ENCODE measurements around the gene GM2A. TPM values are rescaled to one million over a fixed set of nuclear protein-coding genes. Genes with fewer than 3 reads are reported as not detected.

The GM2A gene
- total RNA-seq = 10 to 100 TPM; 23.5 to 26.4 TPM

DNA sequence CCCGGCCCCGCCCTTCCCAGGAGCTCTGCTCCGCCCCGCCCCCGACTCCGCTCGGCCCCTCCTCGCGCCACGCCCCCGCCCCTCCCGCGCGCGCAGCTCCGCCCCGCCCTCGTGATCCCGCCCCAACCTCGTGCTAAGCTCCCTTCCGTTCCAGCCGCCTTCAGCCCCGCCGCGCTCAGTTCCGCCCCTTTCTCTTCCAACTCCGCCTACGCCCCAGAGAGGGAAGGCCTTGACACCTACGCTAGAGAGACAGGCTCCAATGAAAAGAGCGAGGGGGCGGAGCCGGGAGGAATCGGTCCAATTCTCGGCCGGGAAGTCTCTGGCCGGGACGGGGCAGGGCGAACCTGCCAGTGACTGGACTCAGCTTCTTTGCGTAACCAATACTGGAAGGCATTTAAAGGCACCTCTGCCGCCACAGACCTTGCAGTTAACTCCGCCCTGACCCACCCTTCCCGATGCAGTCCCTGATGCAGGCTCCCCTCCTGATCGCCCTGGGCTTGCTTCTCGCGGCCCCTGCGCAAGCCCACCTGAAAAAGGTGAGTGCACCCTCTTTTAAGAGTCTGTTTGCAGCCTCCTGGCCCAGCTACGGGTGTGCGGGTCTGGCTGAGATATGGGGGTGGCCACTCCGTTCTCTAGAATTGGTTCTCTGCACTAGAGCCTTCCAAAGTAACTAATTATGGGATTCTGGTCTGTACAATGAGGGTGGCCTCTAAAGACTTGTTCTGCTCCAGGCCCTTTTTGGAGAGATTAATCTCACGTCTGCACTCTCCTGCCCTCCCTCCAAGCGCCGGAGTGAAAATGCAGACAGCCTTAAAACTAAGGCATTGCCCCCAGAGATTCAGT lies at the start of gene GM2A:
GM2A (plus strand) TSS at position 424 of the 843 bp plus-strand sequence; CDS start at position 456, 32 bp downstream.

GRCh38 chr5:151223447-151224264 lies 29.3 kb upstream of the GM2A start, which contains the start of gene CCDC69:
TSS of gene CCDC69 (minus strand) at chr5:151224092. CDS start at chr5:151223970, 122 bp downstream.

GRCh38 chr5:151303666-151304065 lies 50.7 kb downstream of the GM2A start, which contains the start of gene SLC36A3:
TSS of gene SLC36A3 (minus strand) at chr5:151303766. CDS start at chr5:151303354, 412 bp downstream.

Other genes with a start within 250 kb of the GM2A start
- not detected for gene GPX3, start 232.6 kb upstream of the GM2A start, total RNA-seq
- 100 to 1,000 TPM; 143 to 148 TPM for gene TNIP1, start 172.2 kb upstream of the GM2A start, total RNA-seq
- gene ANXA6, start 95.4 kb upstream of the GM2A start, total RNA-seq = 100 to 1,000 TPM; 540 to 545 TPM
- 10 to 100 TPM; 63.3 to 64.7 TPM for gene CCDC69, start 29.1 kb upstream of the GM2A start, total RNA-seq
- gene SLC36A3, start 50.6 kb downstream of the GM2A start, total RNA-seq = not detected
- not detected for gene SLC36A2, start 94.4 kb downstream of the GM2A start, total RNA-seq
- gene SLC36A1, start 194.4 kb downstream of the GM2A start, total RNA-seq = 1 to 10 TPM; 5.6 to 5.7 TPM

Measured in activated naive CD4-positive, alpha-beta T cell treated with anti-CD3 and anti-CD28 coated beads, Interleukin-2, amount 10 ng/mL, durations not matched to agents 5 hours and 36 hours (primary cell).